ENCODE data around the gene BMP6.

DNA sequence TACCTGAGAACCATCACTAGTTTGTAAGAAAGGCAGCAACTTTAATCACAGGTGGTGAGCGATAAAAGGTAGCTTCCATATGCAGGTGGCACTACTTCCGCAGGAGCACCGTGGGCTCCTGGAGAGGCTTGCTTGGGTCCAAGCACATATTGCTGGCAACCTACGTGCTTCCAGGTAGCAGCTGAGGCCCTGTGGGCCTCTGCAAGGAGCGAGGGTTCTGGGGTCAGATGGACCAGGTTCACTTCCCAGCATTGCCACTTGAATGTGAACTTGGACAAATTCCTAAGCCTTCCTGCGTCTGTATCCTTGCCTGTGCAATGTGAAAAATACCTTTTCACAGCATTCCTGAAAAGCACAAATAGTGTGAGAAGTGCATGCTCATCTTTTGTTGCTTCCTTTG lies 153.7 kb downstream of the BMP6 start:
- TF ChIP-seq, protein P1, sequence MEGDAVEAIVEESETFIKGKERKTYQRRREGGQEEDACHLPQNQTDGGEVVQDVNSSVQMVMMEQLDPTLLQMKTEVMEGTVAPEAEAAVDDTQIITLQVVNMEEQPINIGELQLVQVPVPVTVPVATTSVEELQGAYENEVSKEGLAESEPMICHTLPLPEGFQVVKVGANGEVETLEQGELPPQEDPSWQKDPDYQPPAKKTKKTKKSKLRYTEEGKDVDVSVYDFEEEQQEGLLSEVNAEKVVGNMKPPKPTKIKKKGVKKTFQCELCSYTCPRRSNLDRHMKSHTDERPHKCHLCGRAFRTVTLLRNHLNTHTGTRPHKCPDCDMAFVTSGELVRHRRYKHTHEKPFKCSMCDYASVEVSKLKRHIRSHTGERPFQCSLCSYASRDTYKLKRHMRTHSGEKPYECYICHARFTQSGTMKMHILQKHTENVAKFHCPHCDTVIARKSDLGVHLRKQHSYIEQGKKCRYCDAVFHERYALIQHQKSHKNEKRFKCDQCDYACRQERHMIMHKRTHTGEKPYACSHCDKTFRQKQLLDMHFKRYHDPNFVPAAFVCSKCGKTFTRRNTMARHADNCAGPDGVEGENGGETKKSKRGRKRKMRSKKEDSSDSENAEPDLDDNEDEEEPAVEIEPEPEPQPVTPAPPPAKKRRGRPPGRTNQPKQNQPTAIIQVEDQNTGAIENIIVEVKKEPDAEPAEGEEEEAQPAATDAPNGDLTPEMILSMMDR (optimal IDR thresholded peaks at IDR 0.05 in 1 of 3, IDR thresholded peaks at IDR 0.05 in 1 of 3, conservative IDR thresholded peaks at IDR 0.05 in 1 of 3; ENCODE audit: extremely low read depth in 1 of 3, insufficient read depth in 2 of 3, low read length in 3 of 3) = no peak
- TF ChIP-seq EZH2 (IDR thresholded peaks at IDR 0.05; ENCODE audit: low read length) = no peak

All from keratinocyte (primary cell).